GM19438 (cell line): Measurements from ENCODE around the gene NAP1L5.
A peak's percentile ranks its signal among the peaks of the same experiment; 100 is the strongest.

Experiments
- ATAC-seq: cut with Tn5 transposase; IDR thresholded peaks from one replicate; pipeline ENCODE4 v1.9.1; 2021; ENCODE audit warnings: low read depth; ENCODE audit not compliant: unreplicated experiment

The NAP1L5 gene

DNA sequence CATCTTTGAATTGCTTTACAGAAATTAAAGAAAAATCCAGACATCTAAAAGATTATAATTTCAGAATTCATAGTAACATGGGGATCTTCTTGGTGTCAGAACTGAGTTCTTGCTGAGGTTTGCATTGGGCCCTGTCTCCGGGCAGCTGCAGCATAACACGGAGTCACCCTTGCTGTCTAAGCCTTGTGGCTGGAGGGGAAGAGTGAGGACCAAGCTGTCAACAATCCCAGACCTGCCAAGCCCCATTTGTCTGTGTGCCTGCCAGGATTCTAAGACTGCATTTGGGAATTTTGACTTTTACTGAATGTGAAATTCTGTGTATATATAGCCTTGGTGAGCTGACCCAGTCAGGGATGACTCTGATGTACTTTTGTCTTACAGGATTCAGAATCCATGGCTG is 25.2 kb upstream of the NAP1L5 start:
- no peak for ATAC-seq

- ATAC-seq, result no peak
Measured at GRCh38 chr4:88722276-88722780, 24.7 kb upstream of the NAP1L5 start.

- ATAC-seq, result no peak
Measured at GRCh38 chr4:88720451-88721428, 23.1 kb upstream of the NAP1L5 start.

DNA sequence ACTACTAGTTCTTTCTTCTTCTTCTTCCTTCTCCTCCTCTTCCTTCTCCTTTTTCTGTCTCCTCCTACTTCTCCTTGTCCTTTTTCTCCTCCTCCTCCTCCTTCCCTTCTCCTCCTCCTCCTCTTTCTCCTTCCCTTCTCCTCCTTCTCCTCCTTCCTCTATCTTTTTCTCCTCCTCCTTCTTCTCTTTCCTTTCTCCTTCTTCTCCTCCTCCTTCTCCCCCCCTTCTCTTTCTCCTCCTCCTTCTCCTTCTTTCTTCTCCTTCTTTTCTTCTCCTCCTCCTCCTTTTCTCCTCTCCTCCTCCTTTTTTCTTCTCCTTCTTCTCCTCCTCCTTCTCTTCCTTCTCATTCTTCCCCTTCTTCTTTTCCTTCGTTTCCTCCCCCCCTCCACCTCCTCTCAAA is 21.8 kb upstream of the NAP1L5 start:
- ATAC-seq, result no peak

- no peak for ATAC-seq
Measured at GRCh38 chr4:88718098-88718497, 20.5 kb upstream of the NAP1L5 start.

GRCh38 chr4:88713782-88714181 is 16.2 kb upstream of the NAP1L5 start:
- ATAC-seq, result no peak

DNA sequence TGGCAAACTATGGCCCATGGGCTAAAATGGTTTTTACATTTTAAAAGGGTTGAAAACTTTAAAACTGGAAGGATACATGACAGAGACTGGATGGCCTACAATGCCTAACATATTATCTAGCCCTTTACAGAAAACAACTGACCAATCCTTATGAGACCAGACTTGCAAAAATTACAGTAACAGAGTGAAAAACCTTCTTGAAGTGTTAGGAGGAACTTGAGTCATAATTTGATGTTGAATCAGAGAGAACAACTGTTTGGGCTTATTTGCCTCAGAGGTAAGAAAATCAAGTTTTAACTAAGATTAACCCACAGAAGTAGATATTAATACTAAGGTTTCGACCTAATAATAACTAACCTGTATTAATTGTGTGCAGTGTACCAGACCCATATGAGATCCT is 12.4 kb upstream of the NAP1L5 start:
- no peak for ATAC-seq

DNA sequence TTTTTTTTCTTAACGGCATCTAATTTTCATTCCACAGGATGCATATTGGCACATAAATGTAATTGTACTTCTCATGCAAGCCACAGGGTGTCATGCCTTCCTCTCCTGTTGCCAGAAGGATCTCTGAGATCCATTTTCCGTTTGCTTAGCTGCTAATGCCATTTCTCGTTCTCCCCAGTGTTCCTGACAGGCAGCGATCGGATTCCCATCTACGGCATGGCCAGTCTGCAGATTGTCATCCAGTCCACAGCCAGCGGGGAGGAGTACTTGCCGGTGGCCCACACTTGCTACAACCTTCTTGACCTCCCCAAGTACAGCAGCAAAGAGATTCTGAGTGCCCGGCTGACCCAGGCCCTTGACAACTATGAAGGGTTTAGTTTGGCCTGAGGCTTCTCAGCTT is 8.9 kb upstream of the NAP1L5 start:
- no peak for ATAC-seq

- no peak for ATAC-seq
Measured at GRCh38 chr4:88705805-88706492, 8.3 kb upstream of the NAP1L5 start.

DNA sequence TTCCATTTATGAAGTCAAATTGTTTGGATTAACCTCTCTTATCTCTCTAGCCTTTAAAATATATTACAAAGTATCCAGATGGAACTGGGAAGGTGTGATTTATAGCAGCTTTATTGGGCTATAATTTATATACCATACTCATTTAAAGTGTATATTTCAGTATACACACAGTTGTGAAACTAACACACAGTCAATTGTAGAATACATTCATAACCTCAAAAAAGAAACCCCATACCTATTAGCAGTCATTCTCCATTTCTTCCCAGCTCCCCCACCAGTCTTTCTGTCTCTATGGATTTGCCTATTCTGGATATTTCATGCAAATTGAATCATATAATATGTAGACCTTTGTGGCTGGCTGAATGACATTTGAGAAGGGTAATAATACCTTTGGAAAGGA is 7.6 kb upstream of the NAP1L5 start:
- no peak for ATAC-seq

GRCh38 chr4:88702782-88703181 is 5.2 kb upstream of the NAP1L5 start:
- no peak for ATAC-seq

DNA sequence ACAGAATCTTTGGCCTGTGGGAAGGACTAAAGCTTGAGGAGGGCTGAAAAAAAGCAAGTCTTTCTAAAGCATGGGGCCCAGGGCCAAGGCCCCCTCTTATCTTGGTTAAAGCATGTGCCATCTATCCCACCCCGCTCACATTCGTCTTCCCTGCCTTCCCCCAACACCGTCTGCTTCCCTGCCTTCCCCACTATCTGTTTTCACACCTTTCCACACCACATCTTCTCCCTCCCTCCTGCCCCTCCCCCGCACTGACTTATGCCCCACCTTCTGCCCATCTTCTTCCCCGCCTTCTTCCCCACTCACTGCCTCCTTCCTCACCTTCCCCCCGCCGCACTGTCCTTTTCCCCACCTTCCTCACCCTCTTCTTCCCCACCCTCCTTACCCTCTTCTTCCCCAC is 890 bp upstream of the NAP1L5 start:
- no peak for ATAC-seq

DNA sequence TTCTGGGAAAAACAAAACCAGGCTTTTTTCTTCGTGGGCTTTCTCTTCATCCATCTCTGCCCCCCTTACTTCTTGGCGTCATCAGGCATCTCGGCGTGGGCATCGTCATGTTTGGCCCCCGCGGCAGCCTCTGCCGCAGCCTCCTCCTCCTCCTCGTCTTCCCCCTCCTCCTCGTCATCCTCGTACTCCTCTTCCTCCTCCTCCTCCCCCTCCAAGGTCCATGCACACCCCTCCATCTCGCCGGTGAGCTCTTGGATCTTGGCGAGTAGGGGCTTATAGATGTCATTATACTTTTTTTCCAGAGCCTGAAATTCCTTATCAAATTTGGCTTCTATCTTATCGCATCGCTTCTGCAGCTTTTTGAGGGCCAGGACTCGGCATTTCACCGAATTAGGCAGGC is 488 bp downstream of the NAP1L5 start:
- no peak for ATAC-seq

DNA sequence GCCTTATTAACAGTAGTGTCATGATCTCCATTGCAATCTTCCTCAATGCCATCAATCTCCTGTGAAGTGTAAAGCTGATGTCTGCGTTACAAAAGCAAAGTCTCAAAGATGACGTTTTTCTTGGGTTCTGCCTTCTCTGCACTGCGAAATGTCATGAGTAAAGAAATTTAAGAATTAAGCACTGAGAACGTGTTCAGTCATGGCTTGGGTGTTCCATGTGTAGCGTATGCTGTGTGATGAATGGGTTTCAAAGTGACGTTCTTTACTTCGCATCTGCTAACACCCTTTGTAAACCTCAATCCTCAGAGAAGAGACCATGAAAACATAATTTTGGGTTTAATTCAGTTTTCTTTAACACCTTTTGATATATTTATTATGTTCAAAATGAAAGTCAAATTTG is 999 bp downstream of the NAP1L5 start:
- no peak for ATAC-seq

- no peak for ATAC-seq
Measured at GRCh38 chr4:88693792-88694191, 3.8 kb downstream of the NAP1L5 start.

DNA sequence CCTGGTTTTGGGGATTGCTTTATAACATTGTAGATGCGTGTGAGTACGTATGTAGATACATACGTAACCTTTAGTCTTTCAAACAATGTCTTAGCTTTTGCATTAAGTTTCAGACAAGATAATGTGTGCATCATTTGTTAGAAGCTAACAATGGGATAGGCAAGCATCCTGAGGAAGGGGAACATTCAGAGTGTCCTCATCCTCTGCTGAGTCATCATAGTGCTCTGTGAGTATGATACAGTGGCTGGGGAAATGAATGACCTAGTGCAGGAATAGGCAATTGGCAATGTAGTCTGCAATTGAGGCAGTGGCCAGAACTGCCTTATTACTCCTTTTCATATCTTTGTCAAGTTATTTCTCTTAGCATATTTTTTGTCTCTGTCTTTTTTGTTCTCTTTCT is 7.3 kb downstream of the NAP1L5 start:
- no peak for ATAC-seq

GRCh38 chr4:88681209-88681608 is 16.4 kb downstream of the NAP1L5 start:
- no peak for ATAC-seq

DNA sequence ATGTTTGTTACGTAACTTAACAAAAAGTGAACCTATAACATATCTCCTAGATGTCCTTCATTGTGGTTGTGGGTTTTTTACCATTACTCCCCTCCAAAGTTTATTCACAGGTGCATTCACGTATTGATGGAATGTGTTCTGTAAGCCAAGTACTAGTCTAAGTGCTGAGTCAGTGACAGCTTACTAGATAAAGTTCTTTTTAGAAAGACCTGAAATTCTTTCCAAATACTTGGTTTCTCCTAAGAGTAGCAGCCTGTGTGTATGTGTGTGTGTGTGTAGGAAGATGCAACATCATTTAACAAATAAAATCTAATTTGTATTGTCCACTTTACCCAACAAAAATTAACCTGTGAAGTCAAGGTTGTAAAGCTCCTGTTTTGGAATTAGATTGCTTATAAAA is 22.1 kb downstream of the NAP1L5 start:
- no peak for ATAC-seq

GRCh38 chr4:88674979-88675378 is 22.6 kb downstream of the NAP1L5 start:
- no peak for ATAC-seq

DNA sequence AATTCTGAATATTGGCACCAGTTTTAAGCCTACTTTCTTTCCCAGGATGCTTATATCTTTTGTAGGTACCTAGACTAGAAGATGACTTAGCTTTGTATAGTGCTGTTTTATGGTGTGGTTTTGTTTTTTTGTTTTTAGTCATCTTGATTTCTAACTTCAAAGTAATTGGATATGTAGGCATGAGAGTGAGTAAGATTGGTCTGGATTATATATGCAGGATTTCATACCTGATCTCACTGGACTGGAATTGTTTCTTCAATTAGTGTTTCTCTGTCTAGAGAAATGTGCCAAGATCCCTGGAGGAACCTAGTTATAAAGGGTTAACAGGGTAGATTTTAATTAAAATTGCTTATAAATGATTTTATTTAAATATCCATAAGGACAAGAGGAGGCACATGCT is 23.1 kb downstream of the NAP1L5 start:
- ATAC-seq, result no peak

- ATAC-seq, result no peak
Measured at GRCh38 chr4:88673886-88674285, 23.7 kb downstream of the NAP1L5 start.

DNA sequence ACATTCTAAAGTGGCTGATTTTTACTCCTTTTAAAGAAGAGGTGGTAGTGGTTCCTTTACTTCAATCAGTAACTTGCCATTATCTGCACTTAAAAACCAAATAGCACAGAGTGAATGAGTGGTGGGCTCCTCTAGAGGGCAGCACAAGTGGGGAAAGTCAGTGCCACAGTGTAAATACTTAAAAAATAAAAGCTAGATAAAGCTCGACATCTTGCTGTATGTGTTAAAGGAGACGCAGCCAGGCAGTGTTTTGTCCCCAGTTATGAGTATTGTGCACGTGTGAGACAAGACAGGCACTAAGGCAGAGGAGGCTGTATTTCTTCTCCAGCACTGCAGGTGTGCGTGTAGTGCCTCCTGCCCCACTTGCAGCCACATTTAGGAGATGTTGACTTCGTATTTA is 24.6 kb downstream of the NAP1L5 start:
- ATAC-seq, result peak; percentile 83
